Measurements from ENCODE around the gene ITGA1.

- no peak for TF ChIP-seq CTCF (IDR thresholded peaks at IDR 0.05; ENCODE audit: insufficient read depth, low read length)
- no peak for TF ChIP-seq REST (IDR thresholded peaks at IDR 0.05; ENCODE audit: insufficient replicate concordance, low read depth)
- no peak for TF ChIP-seq POLR2AphosphoS5 (IDR thresholded peaks at IDR 0.05; ENCODE audit: low read depth)
- TF ChIP-seq GABPA (IDR thresholded peaks at IDR 0.05; ENCODE audit: low read depth), result no peak
- no peak for TF ChIP-seq SPI1 (IDR thresholded peaks at IDR 0.05; ENCODE audit: borderline replicate concordance, low read depth)
Observed at GRCh38 chr5:53003144-53003543, 215.4 kb downstream of the ITGA1 start.
